ENCODE data around the gene KIFC1. TPM values are rescaled to one million over a fixed set of nuclear protein-coding genes. Genes with fewer than 3 reads are reported as not detected.

The KIFC1 gene
- total RNA-seq, 1 experiment from 2014 or later = 140 TPM

- BruUV-seq (replicated peaks) = no TSS peak
- DNase-seq = peak; percentile 41
- H3K27ac Mint-ChIP-seq (ENCODE audit: unreplicated experiment) = no peak overlapping the region
- H3K27me3 Mint-ChIP-seq (ENCODE audit: unreplicated experiment) = no peaks in the 10 kb centered on the region
- peak overlapping the region; percentile 0 for H3K4me3 Mint-ChIP-seq (ENCODE audit: low read depth, unreplicated experiment)
- TF ChIP-seq CTCF (IDR thresholded peaks at IDR 0.05; ENCODE audit: unreplicated experiment) = no peak
- peaks cover 86% of the 10 kb centered on the region for H3K36me3 Mint-ChIP-seq (ENCODE audit: insufficient read depth, unreplicated experiment)
- H3K4me1 Mint-ChIP-seq (ENCODE audit: low read depth, unreplicated experiment) = peaks cover 36% of the 10 kb centered on the region
- CTCF ChIA-PET = no interaction called here
- no peaks in the 10 kb centered on the region for H3K9me3 Mint-ChIP-seq (ENCODE audit: low read depth, unreplicated experiment)
- intact Hi-C loops (cut with micrococcal nuclease; ENCODE audit: unreplicated experiment) = no loop called here
Observed at GRCh38 chr6:33414592-33415271, 23.1 kb downstream of the KIFC1 start.

DNA sequence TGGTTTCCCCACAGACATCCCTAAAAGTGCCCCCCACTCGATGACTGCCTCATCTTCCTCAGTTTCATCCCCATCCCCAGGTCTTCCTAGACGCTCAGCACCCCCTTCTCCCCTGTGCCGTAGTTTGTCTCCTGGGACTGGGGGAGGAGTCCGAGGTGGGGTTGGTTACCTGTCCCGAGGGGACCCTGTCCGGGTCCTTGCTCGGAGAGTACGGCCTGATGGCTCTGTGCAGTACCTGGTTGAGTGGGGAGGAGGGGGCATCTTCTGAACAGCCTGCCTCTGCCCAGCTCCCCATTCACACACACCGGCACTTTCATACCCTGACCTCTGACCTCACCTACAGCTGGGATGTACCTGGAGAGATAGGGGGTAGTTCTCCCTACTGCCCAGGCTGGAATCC lies 24.2 kb downstream of the KIFC1 start:
- H3K27me3 Mint-ChIP-seq (ENCODE audit: unreplicated experiment) = peaks cover 10% of the 10 kb centered on the region
- intact Hi-C loops (cut with micrococcal nuclease; ENCODE audit: unreplicated experiment) = no loop called here
- CTCF ChIA-PET = no interaction called here
- no peaks in the 10 kb centered on the region for H3K9me3 Mint-ChIP-seq (ENCODE audit: low read depth, unreplicated experiment)
- peaks cover 34% of the 10 kb centered on the region for H3K4me1 Mint-ChIP-seq (ENCODE audit: low read depth, unreplicated experiment)
- peaks cover 75% of the 10 kb centered on the region for H3K36me3 Mint-ChIP-seq (ENCODE audit: insufficient read depth, unreplicated experiment)
- no peak for TF ChIP-seq CTCF (IDR thresholded peaks at IDR 0.05; ENCODE audit: unreplicated experiment)
- H3K27ac Mint-ChIP-seq (ENCODE audit: unreplicated experiment) = peak overlapping the region; percentile 7
- no TSS peak for BruUV-seq (replicated peaks)
- H3K4me3 Mint-ChIP-seq (ENCODE audit: low read depth, unreplicated experiment) = peak overlapping the region; percentile 90
- DNase-seq = no peak

DNA sequence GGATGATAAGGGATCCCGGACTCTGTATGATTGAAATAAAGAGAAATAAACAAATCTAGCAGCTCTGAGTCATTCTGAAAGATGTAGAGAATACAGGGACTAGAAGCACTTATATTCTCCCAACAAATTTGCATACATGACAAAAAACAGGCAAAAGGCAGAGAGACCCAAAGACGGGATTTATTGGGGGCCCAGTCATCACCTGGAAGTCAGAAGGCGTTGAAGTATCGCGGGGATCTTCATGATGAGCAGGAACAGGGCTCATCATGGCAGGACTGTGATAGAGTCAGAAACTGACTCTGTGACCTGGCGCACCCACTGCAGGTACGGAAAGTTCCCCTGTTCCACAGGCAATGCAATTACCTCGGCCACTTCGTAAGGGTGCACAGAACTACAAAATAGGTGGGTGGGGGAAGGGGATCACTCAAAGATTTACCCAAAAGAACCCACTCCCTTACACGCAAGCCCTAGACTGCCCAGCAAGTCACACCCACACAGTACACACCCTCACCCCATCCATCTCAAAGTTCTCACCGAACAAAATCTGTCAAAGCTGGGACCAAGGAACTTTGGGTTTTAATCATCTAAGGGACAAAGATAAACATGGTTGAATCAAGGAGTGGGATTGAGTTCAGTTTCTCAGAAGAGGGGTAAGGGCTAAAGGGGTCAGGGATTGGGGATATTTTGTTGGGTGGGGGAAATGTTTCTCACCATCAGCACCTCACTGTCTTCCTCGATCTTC lies 24.9 kb downstream of the KIFC1 start:
- peak overlapping the region; percentile 98 for H3K27ac Mint-ChIP-seq (ENCODE audit: unreplicated experiment)
- peaks cover 17% of the 10 kb centered on the region for H3K27me3 Mint-ChIP-seq (ENCODE audit: unreplicated experiment)
- H3K36me3 Mint-ChIP-seq (ENCODE audit: insufficient read depth, unreplicated experiment) = peaks cover 67% of the 10 kb centered on the region
- no TSS peak for BruUV-seq (replicated peaks)
- H3K4me1 Mint-ChIP-seq (ENCODE audit: low read depth, unreplicated experiment) = peaks cover 30% of the 10 kb centered on the region
- no peaks in the 10 kb centered on the region for H3K9me3 Mint-ChIP-seq (ENCODE audit: low read depth, unreplicated experiment)
- intact Hi-C loops (cut with micrococcal nuclease; ENCODE audit: unreplicated experiment) = no loop called here
- CTCF ChIA-PET = no interaction called here
- no peak for DNase-seq
- H3K4me3 Mint-ChIP-seq (ENCODE audit: low read depth, unreplicated experiment) = peak overlapping the region; percentile 90
- TF ChIP-seq CTCF (IDR thresholded peaks at IDR 0.05; ENCODE audit: unreplicated experiment) = no peak

GRCh38 chr6:33417128-33417902 lies 25.7 kb downstream of the KIFC1 start:
- no peaks in the 10 kb centered on the region for H3K9me3 Mint-ChIP-seq (ENCODE audit: low read depth, unreplicated experiment)
- peaks cover 25% of the 10 kb centered on the region for H3K4me1 Mint-ChIP-seq (ENCODE audit: low read depth, unreplicated experiment)
- CTCF ChIA-PET = interaction anchor here (1.2 to 1.6 kb wide), 2 partner anchors 22 to 162 kb away, joined by 3 to 4 read pairs; partner anchors contain the start of gene BAK1
- H3K27me3 Mint-ChIP-seq (ENCODE audit: unreplicated experiment) = peaks cover 25% of the 10 kb centered on the region
- intact Hi-C loops (cut with micrococcal nuclease; ENCODE audit: unreplicated experiment) = no loop called here
- peaks cover 60% of the 10 kb centered on the region for H3K36me3 Mint-ChIP-seq (ENCODE audit: insufficient read depth, unreplicated experiment)
- DNase-seq = peak; percentile 33
- TF ChIP-seq CTCF (IDR thresholded peaks at IDR 0.05; ENCODE audit: unreplicated experiment) = no peak
- H3K27ac Mint-ChIP-seq (ENCODE audit: unreplicated experiment) = peak overlapping the region; percentile 98
- peak overlapping the region; percentile 90 for H3K4me3 Mint-ChIP-seq (ENCODE audit: low read depth, unreplicated experiment)
- BruUV-seq (replicated peaks) = TSS peak; percentile 90

Measured in Calu3 (cell line).